HG02852 (cell line): Measurements from ENCODE around the gene DDC.

Source experiments
- ATAC-seq: cut with Tn5 transposase; IDR thresholded peaks from one replicate; pipeline ENCODE4 v1.9.1; 2021; ENCODE audit warnings: mild to moderate bottlenecking, moderate library complexity; ENCODE audit not compliant: unreplicated experiment

DDC gene

GRCh38 chr7:50418526-50419290, 146.5 kb downstream of the DDC start:
- ATAC-seq: no peak

GRCh38 chr7:50418086-50418515, 147.1 kb downstream of the DDC start:
- peak; percentile 90 for ATAC-seq

GRCh38 chr7:50416527-50417182, 148.6 kb downstream of the DDC start:
- peak; percentile 80 for ATAC-seq

GRCh38 chr7:50415844-50416364, 149.3 kb downstream of the DDC start:
- ATAC-seq: no peak

GRCh38 chr7:50413561-50413960, 151.6 kb downstream of the DDC start:
- no peak for ATAC-seq

GRCh38 chr7:50412973-50413372, 152.2 kb downstream of the DDC start:
- ATAC-seq: no peak

- no peak for ATAC-seq
Measured at GRCh38 chr7:50411332-50411731, 153.9 kb downstream of the DDC start.

GRCh38 chr7:50409856-50410745, 155.1 kb downstream of the DDC start:
- ATAC-seq: peak; percentile 53
